CMK (cell line): ENCODE measurements around the gene GNG2.

Experiments
- DNase-seq: peaks from one replicate; pipeline ENCODE4 v3.0.0-alpha.2; 2010; ENCODE audit warnings: low read depth

Gene GNG2

DNA sequence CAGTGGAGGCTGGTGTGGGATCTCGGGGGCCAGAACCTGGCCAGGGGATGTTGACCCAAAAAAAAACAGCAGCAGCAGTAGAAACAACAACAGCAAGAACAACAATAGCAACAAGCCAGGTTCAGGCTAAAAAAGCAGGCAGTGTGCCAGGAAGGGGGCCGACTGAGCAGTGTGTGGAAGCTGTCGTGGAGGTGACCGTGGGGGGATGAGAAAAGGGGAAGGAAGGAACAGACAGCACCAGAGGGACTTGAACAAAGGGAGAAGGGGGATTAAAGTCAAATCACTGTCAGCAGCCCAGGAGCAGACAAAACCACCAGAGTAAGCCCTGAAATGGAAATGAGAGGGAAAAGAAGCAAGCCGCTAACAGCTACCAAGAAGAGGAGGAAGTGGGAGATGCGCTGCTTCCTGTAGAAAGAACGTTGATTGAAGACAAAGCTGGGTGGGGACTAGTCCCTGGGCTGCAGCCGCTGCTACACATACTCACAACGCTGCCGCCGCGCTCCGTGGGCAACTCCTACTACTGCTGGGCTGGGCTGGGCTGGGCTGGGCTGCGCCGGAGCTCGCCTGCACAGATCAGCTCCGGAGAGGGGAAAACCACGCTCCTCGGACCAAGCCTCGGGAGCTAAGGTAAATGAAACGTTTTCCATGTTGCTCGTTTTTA lies at the start of gene GNG2:
TSS of gene GNG2 (plus strand) at position 449 of the 661 bp plus-strand sequence. CDS start 90,067 bp downstream, outside the sequence.
- peak; percentile 34 for DNase-seq

DNA sequence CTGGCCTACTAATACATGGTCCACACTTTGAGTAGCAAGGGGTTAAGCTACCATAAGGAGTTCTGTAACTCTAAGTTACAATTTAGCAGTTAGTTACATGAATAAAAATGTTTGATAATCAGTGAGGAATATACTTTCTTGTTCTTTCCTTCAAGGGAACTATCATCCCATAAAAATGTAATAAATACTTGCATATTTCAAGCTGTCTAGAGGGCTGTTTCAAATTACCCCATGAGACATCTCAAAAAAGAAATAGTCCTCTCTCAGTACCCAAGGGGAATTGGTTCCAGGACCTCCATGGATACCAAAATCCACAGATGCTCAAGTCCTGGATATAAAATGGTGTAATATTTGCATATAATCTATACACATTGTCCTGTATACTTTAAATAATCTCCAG lies 48.7 kb upstream of the GNG2 start:
- DNase-seq, result no peak

DNA sequence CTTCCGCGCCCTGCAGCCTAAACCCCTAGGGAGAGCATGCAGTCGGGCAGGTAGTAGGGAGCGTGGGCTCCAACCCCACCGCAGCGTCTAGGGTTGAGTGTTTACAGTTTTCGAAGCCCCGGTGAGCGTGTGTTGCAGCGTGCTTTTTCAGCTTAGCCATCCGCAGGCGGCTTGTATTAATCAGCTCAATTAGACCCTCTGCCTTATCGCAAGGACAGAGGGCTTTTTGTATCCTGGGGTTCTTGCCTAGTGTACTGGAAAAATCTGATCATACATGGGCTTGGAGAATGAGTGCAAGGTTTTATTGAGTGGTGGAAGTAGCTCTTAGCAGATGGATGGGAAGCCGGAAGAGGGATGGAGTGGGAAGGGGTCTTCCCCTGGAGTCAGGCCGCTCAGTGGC lies 44.4 kb upstream of the GNG2 start:
- DNase-seq, result no peak

DNA sequence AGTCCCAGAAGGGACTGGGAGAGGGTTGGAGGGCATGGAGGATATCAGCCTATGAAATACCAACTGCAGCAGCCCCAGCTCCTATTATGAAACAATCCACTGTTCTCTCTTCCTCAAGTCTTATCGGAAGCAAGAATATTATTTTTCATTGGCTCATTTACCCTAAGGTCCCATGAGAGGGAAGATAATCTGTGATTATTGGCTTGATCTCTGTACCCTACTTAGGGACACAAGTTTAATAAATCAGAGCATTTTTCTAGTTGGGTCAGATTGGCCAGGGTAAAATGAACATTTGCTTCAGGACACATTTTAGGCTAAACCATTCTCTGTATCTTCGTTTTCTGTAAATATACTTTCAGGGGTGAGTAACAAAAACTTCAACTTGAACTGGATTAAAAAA lies 43.1 kb upstream of the GNG2 start:
- no peak for DNase-seq

DNA sequence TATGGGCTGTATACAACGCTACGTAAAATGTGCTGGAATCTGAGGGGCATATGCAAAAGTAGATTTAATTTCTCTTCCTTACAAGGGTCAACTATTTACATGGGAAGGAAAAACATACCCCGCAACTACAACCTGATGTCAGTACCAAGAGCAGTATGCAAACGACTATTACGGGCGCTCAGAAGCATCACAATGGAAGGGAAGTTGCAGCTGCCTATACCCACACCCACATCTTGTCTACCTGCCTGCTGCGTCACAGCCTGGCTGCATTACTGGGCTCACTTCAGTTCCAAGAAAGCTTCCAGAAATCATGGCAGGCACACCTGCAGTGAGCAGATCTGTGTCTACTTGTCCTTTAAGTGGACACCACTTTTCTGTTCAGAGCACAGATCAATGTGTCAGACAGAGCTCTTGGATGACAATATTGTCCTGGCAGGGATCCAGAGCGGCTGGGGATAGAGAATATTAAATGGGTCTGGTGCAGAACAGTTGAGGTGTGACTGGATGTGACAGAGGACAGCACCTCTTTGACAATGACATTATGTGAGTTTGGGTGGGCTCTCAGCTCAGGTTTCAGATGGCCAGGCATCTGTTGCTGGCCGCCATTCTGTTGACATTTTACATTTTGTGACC lies 41.5 kb upstream of the GNG2 start:
- DNase-seq, result no peak

DNA sequence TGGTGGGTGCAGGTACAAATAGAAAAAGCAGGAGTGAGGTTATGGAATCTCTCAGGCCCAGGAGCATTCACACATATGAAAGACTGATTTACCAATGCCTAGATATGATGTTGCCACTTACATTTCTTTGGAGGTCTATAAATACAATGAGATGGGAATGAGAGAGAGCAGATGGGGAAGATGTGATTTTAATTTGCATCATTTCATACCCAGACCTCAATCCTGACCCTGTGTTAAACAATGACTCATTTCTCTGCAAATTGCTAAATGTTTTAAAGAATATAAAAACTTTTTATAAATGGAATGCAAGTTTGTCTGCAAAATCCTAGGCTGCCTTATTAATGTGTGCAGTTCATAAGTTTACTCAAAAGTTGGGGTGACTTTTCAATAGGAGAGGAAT lies 38.6 kb upstream of the GNG2 start:
- DNase-seq, result no peak

DNA sequence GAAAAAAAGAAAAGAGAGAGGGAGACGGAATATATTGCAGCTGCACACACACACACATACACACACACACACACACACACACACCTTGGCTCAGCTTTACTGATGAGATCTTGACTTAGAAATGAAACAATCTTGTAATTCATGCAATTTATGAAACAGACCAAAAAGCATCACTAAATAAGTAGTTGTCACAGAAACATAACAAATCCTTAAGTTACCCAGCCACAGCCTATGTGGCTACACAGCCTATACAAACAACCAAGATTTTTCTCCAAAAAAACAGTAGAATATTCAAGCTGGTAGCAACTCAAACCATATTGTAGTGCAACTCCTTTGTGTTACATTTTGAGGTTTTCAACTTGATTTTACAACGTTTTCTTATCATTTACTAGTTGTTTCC lies 37.9 kb upstream of the GNG2 start:
- no peak for DNase-seq

DNA sequence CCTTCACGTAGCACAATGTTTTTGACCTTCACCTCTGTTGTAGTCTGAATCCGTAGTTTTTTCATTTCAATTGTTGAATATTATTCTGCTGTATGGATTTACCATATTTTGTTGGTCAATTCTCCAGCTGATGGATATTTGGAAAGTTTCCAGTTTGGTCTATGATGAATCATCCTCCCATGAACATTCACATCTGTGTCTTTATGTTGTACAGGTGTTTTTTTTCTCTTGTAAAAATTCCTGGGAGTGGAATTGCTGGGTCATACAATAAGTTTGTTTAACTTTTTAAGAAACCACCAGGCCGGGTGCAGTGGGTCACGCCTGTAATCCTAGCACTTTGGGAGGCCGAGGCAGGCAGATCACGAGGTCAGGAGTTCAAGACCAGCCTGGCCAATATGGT lies 36.7 kb upstream of the GNG2 start:
- no peak for DNase-seq

DNA sequence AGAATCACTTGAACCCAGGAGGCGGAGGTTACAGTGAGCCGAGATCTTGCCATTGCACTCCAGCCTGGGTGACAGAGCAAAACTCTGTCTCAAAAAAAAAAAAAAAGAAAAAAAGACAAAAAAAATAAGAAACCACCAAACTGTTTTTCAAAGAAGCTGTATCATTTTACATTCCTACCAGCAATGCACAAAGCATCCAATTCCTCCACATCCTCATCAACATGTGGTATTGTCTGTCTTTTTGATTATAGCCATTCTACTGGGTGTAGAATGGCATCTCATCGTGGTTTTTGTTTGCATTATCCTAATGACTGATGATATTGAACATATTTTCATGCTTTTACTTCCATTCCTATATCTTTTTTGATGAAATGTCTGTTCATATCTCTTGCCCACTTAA lies 36.2 kb upstream of the GNG2 start:
- no peak for DNase-seq

DNA sequence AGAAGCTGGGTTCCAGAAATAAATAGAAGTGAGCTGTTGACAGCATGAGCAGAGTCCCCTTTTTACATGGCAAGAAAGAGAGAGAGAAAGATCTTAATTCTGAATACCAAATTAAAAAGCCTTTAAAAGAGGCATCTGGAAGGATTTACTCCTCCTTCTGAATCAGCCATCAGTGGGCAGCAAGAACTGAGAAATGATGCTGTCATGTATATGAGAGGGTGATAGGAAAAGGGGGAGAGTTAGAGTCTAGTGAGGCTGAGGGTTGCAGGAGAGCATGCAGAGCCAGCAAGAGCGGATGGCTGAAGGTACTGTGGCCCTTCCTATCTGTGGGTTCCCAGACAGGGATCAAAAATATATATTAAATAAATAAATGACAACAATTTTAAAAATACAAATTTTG lies 34.5 kb upstream of the GNG2 start:
- DNase-seq, result no peak

DNA sequence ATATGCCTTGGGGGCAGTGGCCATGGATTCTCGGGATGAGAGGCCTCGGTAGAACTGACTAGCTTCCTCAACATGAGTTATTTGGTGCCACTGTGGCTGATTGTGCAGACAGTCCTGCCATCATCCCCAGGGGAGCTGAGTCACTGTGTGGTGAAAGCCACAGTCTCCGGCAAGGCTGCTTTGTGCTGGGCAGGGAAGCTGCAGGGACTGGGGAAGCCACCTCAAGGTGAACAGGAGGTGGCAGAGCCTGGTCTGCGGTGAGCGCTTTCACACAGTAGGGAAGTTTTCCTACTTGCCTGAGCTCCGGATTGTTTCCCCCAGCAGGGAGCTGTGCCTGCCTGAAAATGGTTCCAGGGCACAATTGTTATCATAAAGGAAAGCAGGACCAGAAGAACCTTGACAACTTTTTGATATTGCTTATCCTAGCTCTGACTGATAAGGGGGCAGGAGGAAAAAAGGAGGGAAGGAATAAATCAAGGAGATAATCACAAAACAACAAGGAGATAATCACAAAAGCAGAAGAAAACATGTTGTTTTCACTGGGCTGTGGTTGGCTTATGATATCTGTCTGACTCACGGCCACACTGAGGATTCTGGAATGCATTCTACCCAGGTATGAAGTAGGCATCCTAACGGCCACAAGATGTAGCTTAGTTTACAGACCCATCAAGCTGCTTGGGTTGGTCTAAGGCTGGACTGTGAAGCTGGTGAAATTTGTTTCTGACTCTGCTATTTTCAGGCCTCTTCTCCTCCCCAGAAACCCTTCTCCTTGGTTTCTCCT lies 32.2 kb upstream of the GNG2 start:
- no peak for DNase-seq

DNA sequence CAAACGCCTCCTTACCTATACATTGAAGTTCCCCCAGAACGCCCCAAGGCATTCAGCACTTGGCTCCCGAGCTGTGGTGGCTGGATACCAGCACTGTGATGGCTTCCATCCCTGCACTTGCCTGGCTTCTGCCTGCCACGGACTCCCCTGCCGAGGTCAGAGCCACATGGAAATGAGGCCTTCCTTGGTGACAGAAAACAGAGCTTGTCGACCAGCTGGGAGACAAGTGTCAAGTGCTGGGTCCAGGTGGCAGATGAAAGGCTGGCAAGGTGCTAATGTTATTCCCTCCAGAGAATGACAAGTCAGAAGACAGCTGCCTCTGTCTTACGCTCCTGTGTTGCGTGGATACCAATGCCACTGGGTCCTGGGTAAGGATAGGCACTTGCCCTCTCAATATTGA lies 26.2 kb upstream of the GNG2 start:
- no peak for DNase-seq

DNA sequence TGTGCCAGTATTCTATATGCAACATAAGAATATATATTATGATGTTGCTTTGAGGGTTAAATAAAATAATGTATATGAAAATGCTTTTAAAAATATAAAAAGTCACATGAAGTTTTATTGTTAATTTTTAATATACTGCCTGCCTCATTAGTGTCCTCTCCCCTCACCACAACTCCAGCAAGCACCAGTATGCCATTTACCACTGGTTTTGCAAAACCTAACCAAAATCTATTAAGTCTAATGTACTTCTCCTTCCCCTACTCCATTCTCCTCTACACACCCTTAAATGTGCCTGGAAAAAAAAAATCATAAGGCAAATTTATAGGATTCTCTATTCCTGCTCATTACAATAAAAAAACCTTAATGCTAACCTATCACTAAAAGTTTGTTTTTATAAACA lies 24.0 kb upstream of the GNG2 start:
- DNase-seq, result no peak

DNA sequence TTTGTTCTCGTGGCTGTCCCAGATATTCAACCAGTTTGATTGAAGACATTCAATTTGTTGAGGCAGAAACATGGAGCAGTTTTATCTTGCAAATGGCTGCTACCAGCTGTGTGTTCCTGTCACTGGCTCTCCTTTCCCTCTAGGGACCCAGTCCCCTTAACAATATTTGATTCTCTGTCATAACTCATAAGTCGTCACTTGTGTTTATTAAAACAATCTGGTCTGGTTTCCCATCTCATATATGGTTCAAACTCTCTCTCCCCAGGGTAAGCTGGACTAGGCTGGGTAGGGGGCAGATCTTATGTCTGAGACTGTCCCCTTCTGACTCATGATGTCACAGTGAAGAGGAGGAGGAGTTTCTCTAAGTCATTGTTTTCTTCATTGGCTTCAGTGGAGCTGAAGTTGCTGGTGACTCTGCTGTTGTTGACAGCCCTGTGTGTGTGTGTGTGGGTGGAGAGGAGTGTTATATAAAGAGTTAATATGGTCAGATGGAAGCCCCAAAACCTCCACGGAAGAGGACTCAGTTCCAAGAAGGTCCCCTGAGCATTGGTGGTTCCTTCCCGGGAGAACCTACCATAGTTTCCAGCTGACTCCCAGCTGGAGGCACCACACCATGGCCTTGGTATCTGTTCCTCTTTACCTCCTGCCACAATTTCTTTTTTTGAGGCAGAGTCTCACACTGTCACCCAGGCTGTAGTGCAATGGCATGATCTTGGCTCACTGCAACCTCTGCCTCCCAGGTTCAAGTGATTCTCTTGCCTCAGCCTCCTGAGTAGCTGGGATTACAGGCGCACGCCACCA lies 16.1 kb upstream of the GNG2 start:
- no peak for DNase-seq

DNA sequence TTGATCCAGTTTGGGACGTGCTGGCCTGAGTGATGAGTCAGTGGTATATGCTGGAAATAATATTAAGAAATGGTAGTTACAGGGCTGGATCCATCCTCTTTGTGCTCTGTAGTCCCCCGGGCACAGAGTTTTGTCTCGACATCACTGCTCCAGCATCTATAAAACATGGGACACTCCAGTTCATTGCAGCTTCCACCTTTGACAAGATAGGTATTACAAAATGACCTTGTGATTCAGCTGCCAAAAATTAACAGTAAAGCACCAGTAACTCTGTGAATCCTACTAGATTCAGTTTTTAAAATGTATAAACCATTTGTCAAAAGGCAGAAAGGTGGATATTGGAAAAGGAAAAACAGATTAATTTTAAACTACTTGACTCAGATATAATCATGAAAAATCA lies 14.6 kb upstream of the GNG2 start:
- no peak for DNase-seq

DNA sequence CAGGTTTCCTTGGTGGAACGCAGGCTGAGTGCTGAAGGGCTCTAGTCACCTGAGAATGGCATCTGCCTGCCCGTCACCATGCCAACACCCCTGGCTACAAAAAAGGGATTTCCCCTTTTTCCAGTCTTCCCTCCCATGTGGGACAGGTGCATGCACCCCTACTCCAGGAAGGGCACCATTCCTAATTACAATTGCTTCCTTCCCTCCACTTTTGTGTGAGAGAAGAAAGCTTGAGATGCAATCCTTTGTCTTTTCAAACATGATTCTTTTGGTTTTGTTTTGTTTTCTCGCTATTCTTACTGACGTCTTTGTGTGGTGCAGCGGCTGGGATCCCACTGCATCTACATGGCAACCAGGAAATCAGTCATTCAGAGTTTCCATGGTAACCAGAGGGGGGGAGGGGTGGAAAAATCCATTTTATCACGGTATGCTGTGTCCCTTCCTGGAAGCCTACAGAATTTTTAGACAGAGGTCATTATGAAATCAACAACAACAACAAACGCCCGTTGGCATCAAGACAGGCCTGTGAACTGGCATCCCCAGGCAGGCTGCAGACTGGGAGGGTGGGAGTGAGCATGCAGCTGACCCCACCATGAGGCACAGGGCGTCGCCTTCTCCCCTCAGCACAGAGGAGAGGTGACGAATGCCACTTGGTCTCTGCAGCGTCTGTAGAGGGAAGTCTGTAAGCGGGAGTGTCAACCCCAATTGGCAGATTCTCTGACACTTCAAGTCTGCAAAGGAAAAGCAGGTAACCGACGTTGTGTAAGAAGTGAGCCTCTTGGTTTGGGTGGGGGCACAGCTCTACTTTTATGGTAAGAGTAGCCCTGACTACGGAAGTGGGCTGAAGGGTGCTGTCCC lies 13.6 kb upstream of the GNG2 start:
- DNase-seq, result peak; percentile 43

DNA sequence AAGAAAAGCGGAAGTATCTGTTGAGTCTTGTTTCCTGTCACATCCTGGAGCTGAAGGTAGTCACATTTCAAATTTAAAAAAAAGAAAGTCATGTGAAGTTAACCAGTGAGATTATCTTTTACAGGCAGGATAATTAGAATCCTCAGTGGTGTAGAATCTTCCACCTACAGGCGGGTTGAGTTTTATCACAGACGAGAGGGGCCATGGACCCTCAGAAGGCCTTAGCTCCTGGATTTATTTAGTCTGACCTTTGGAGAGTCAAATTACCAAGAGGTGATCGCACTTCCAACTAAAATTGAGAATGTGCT lies 13.0 kb upstream of the GNG2 start:
- peak; percentile 72 for DNase-seq

DNA sequence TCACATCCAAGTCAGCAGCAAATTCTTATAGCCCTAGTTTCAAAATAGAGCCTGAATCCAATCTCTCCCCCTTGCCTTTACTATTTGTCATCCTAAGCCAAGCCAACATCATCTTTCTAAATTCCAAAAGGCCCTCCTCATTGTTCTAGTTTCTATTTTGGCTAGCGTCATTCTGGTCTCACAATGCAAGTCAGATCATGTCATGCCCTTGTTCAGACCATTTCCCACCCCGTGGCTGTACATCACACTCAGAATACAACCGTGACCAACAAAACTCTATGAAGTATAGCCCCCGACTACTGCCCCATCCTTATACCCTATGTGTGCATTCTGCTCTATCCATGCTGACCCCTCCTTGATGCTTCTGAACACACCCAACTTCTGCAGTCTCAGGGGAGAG lies 12.3 kb upstream of the GNG2 start:
- DNase-seq, result no peak

DNA sequence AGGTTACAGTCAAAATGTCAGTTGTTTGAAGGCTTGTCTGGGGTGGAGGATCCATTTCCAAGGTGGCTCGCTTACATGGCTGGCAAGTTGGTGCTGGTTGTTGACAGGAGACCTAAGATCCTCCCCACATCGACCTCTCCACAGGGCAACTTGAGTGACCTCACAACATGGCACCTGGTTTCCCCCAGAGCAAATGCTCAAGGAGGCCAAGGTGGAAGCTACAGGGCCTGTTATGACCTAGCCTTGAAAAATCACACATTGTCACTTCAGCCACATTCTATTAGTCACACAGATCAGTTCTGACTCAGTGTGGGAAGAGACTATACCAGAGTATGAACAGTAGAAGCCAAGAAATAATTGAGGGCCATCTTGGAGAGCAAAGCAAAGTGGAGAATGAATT lies 11.3 kb upstream of the GNG2 start:
- DNase-seq, result no peak

DNA sequence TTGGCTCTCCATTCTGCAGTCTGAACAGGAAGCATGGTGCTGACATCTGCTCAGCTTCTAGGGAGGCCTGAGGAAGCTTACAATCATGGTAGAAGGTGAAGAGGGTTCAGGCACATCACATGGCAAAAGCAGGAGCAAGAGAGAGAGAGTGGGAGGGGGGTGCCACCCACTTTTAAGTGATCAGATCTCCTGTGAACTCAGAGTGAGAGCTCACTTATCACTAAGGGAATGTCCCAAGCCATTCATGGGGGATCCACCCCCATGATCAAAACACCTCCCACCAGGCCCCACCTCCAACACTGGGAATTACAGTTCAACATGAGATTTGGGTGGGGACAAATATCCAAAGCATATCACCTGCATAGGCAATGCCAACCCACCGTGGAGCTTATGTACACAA lies 9.8 kb upstream of the GNG2 start:
- DNase-seq, result no peak

DNA sequence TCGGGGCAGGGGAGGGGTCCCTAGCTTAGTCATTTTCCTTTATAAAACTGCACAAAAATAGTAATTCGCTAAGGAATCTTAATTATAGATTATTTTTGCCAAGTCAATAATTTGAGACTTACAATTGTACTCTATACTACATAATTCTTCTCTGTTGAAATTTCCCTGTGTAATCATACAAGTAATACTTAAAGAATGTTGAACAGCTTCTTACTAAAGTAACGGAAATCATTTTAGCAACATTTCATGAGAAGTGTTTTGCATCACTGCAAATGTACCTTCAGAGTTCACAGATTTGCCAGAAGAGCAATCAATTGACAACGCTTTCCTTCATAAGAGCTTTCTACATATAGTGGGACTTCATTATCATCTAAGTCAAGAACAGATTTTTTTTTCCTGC lies 7.9 kb upstream of the GNG2 start:
- DNase-seq, result no peak

DNA sequence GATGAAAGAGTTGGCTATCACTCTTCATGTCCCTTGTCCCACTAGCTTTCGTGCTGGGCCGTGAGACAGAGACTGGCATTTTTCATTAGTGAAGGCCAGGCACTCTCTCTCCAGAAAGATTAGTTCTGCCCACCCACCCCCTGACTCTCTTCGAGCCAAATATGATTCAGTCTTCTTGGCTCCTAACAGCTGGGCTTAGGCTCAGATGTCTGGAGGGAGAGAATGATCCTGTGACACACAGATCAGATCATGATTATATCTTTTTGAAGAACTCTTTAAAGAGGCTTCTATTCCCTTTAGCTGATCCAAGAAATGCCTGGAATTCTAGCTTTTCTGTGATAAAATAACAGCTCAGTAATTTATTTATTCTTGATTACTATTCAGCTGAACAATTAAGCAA lies 5.2 kb upstream of the GNG2 start:
- no peak for DNase-seq
